Erythroblast (primary cell): ENCODE data around the gene CCDC57.

ENCODE experiments used
- GATA1 ChIP-seq: IDR thresholded peaks from 2 replicates; pipeline ENCODE4 v1.6.1; 2011; ENCODE audit warnings: low read depth, mild to moderate bottlenecking, control low read depth, low read length, moderate library complexity
- POLR2A ChIP-seq: IDR thresholded peaks from 2 replicates; pipeline ENCODE4 v1.6.1; 2011; ENCODE audit warnings: mild to moderate bottlenecking, low read length

DNA sequence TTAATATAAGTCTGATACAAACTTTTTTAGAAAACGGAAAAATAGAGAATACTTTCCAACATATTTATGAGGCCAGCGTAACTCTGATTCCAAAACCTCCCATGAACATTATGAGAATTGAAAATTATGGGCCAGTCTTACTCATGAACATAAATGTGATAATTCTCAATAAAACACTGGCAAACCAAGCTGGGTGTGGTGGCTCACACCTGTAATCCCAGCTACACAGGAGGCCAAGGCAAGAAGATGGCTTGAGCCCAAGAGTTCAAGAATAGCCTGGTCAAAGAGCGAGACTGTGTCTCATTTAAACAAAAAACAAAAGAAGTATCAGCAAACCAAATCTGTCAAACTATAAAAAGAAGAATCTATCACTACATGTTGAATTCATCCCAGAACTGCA is 47.8 kb downstream of the CCDC57 start:
- TF ChIP-seq POLR2A (no peak), GATA1 (no peak)
